K562 (cell line): ENCODE data around the gene SLK. TPM values are rescaled to one million over a fixed set of nuclear protein-coding genes. Genes with fewer than 3 reads are reported as not detected.

Experiments
- ATAC-seq: fragments of 200-7000 bp; cut with Tn5 transposase; 3 replicates; pipeline ENCODE4 v1.9.1; 2020; ENCODE audit warnings: moderate library complexity
- BruUV-seq: library from RNA; stranded (reverse); fragments of 400-500 nt; replicated peaks from 2 replicates; lab custom pipeline; 2021; lab: Mats Ljungman, UMichigan
- CTCF ChIA-PET: fragments of 300-600 bp; formaldehyde crosslinking; extraction: SDS; loops from one replicate; lab custom pipeline; 2021; ENCODE audit warnings: low intra/inter-chr PET ratio; lab: Yijun Ruan, JAX
- POLR2A ChIA-PET: fragments of 300-600, 350-650 bp; sonication (Branson Sonifier 250); formaldehyde crosslinking; extraction: SDS; loops from one replicate; lab custom pipeline; 2021; ENCODE audit warnings: antibody characterized with exemption, inconsistent platforms; lab: Yijun Ruan, JAX
- DNase-seq, 4 experiments: peaks; one replicate each; pipeline versions ENCODE4 v3.0.0 to v3.0.0-alpha.2; 2011 to 2018; ENCODE audit warnings: low spot score in 3 of 4, mixed read lengths in 3 of 4; ENCODE audit errors: extremely low read depth in 1 of 4
- FAIRE-seq: peaks from 2 replicates; lab custom pipeline; 2011; peaks lifted over from hg19 to GRCh38; lab: Jason Lieb, UNC
- H2AFZ ChIP-seq: 2 replicates; pipeline ENCODE4 v1.6.0; 2011; ENCODE audit warnings: low read depth, low read length, control low read depth, inconsistent platforms
- H3K27ac ChIP-seq: fragments of 200-600 bp; 3 replicates; pipeline ENCODE4 v1.8.0; 2011; ENCODE audit warnings: low read depth, mild to moderate bottlenecking, control low read depth, inconsistent platforms, low read length, moderate library complexity, mixed read lengths; ENCODE audit errors: extremely low read depth
- H3K27me3 ChIP-seq, 2 experiments: fragments of 300-600 bp in 1 of 2; 2 replicates in 1 of 2; 3 replicates in 1 of 2; pipeline versions ENCODE4 v1.6.0 to v1.8.0; 2011; ENCODE audit warnings: inconsistent platforms in 2 of 2, low read length in 2 of 2, mild to moderate bottlenecking in 1 of 2, mixed read lengths in 1 of 2, moderate library complexity in 1 of 2; ENCODE audit not compliant: control insufficient read depth in 2 of 2, insufficient read depth in 2 of 2
- H3K36me3 ChIP-seq: fragments of 300-600 bp; 3 replicates; pipeline ENCODE4 v1.8.0; 2011; ENCODE audit warnings: mild to moderate bottlenecking, low read length, inconsistent platforms; ENCODE audit not compliant: control insufficient read depth, insufficient read depth
- H3K4me1 ChIP-seq, 2 experiments: fragments of 200-600 bp in 1 of 2; replicated peaks in 1 of 2; 2 replicates in 1 of 2; 3 replicates in 1 of 2; pipeline versions ENCODE4 v1.5.1 to v1.8.0; 2011; ENCODE audit warnings: inconsistent platforms in 2 of 2, low read length in 2 of 2, mild to moderate bottlenecking in 1 of 2, mixed read lengths in 1 of 2, moderate library complexity in 1 of 2; ENCODE audit not compliant: control insufficient read depth in 2 of 2, insufficient read depth in 2 of 2
- H3K4me2 ChIP-seq: 2 replicates; pipeline ENCODE4 v1.6.1; 2011; ENCODE audit warnings: low read length, control low read depth, inconsistent platforms, mixed read lengths; ENCODE audit not compliant: insufficient read depth
- H3K4me3 ChIP-seq: fragments of 200-600 bp; sonication (generic), shearing (Covaris generic); 2 replicates; pipeline ENCODE4 v1.5.1; 2016; ENCODE audit warnings: control low read depth, inconsistent platforms
- H3K79me2 ChIP-seq: fragments of 200-600 bp; 3 replicates; pipeline ENCODE4 v1.8.0; 2011; ENCODE audit warnings: low read length, inconsistent platforms; ENCODE audit not compliant: control insufficient read depth, insufficient read depth
- H3K9ac ChIP-seq, 2 experiments: 2 replicates each; pipeline versions ENCODE4 v1.6.0 to v1.6.1; 2011; ENCODE audit warnings: low read depth in 2 of 2, low read length in 2 of 2, control low read depth in 1 of 2, inconsistent platforms in 1 of 2, mild to moderate bottlenecking in 1 of 2, mixed read lengths in 1 of 2; ENCODE audit not compliant: insufficient read depth in 1 of 2
- H3K9me1 ChIP-seq: one replicate; pipeline ENCODE4 v1.6.0; 2011; ENCODE audit warnings: inconsistent platforms, mild to moderate bottlenecking, low read length, moderate library complexity; ENCODE audit not compliant: control insufficient read depth, insufficient read depth
- H3K9me3 ChIP-seq: replicated peaks from 2 replicates; pipeline ENCODE4 v1.5.1; 2011; ENCODE audit warnings: low read depth, low read length, inconsistent platforms; ENCODE audit not compliant: control insufficient read depth, insufficient read depth
- H4K20me1 ChIP-seq: replicated peaks from 2 replicates; pipeline ENCODE4 v1.6.1; 2011; ENCODE audit warnings: low read length, inconsistent platforms, mixed read lengths; ENCODE audit not compliant: control insufficient read depth, insufficient read depth
- E4F1 ChIP-seq: fragments of 250-450 bp; sonication (Bioruptor Pico); IDR thresholded peaks from 2 replicates; pipeline ENCODE4 v1.5.0; 2021; ENCODE audit warnings: mild to moderate bottlenecking, borderline replicate concordance
- ESRRB ChIP-seq: fragments of 250-450 bp; sonication (Bioruptor Pico); IDR thresholded peaks from 2 replicates; pipeline ENCODE4 v1.5.0; 2020; ENCODE audit warnings: mild to moderate bottlenecking, moderate library complexity, borderline replicate concordance
- ETS1 ChIP-seq: conservative IDR thresholded peaks from 2 replicates; pipeline ENCODE4 v1.6.1; 2011; ENCODE audit warnings: low read depth, mild to moderate bottlenecking, low read length; ENCODE audit not compliant: control insufficient read depth
- OTX1 ChIP-seq: fragments of 450-650 bp; formaldehyde crosslinking; IDR thresholded peaks from 2 replicates; pipeline ENCODE4 v1.4.0; 2022; ENCODE audit warnings: mild to moderate bottlenecking
- POLR2G ChIP-seq: fragments of 200-400 bp; formaldehyde crosslinking; IDR thresholded peaks from 2 replicates; pipeline ENCODE4 v1.6.1; 2017; ENCODE audit warnings: low read depth, mild to moderate bottlenecking, antibody characterized with exemption, low read length, moderate library complexity
- WGBS: fragments of 100-300 bp; shearing (Covaris generic); methylation state at CpG from one replicate; pipeline ENCODE4 v1.1.6; 2016; ENCODE audit warnings: low coverage, mixed read lengths; ENCODE audit not compliant: insufficient coverage; ENCODE audit errors: missing lambda C conversion rate; 5-methylcytosine and 5-hydroxymethylcytosine counted together
- in situ Hi-C: fragments of 300-500 bp; cut with MboI; formaldehyde crosslinking; loops from 4 replicates; pipeline ENCODE4 v1.15.0; 2018; ENCODE audit warnings: inconsistent platforms, mixed read lengths
- intact Hi-C: fragments of 100-400 bp; cut with micrococcal nuclease; formaldehyde crosslinking; loops from 2 replicates; pipeline ENCODE4 v1.14.2; 2022
- polyA plus RNA-seq, 8 experiments: library from polyadenylated mRNA; depleted of rRNA in 4 of 8; stranded (reverse) in 5 of 8; unstranded in 3 of 8; fragments of >200 nt; fragmentation: Nextera tagmentation in 2 of 8; fragmentation: Illumina TruSeq in 1 of 8; extraction: Ambion mirVana in 2 of 8; extraction: Trizol in 1 of 8; gene quantifications; 2 replicates each; pipeline versions ENCODE4 v1.2.1 to v1.2.3, GENCODE V29; 2011 to 2014; ENCODE audit warnings: inconsistent platforms in 1 of 8, missing spikeins in 1 of 8
- total RNA-seq, 7 experiments: library from RNA; depleted of rRNA in 6 of 7; stranded (reverse); fragments of >200 nt in 6 of 7; fragmentation: Illumina TruSeq in 2 of 7; extraction: Trizol in 2 of 7; gene quantifications; 2 replicates each; pipeline versions ENCODE4 v1.2.1 to v1.2.3, GENCODE V29; 2011 to 2021; ENCODE audit warnings: low replicate concordance in 1 of 7

SLK gene
- total and polyA plus RNA-seq, 9 of the 15 experiments (the other 6 are each of a cell fraction or from before 2014, with no cell fraction given): 8.2 to 40.0 (median 23.4) TPM

- TF ChIP-seq E4F1 (no peak), ESRRB (CRISPR knock-in tag) (no peak), OTX1 (CRISPR knock-in tag) (no peak)
These were observed 66.5 kb downstream of the SLK start (continued) for GRCh38 chr10:104033401-104033930.

GRCh38 chr10:104033966-104034365 is 67.0 kb downstream of the SLK start:
- H3K27me3 ChIP-seq: no peaks in the 10 kb centered on the region
- no peak overlapping the region for H3K9ac ChIP-seq
- BruUV-seq: no TSS peak
- TF ChIP-seq POLR2G: peak; percentile 43; the same call in 1 of the 2 replicates
- TF ChIP-seq ETS1: no peak
- in situ Hi-C loops: no loop called here
- DNase-seq (no peak), ATAC-seq (no peak), FAIRE-seq (no peak)
- WGBS: 69% methylated on average over 7 of the region's 11 CpGs
- peaks cover 11% of the 10 kb centered on the region; the same call in 2 of the 3 replicates for H3K36me3 ChIP-seq
- no peak overlapping the region for H2AFZ ChIP-seq
- H3K4me3 ChIP-seq: no peak overlapping the region
- H3K9me3 ChIP-seq: no peaks in the 10 kb centered on the region
- H4K20me1 ChIP-seq: no peaks in the 10 kb centered on the region
- H3K9me1 ChIP-seq: no peaks in the 10 kb centered on the region
- no peak overlapping the region for H3K27ac ChIP-seq
- CTCF ChIA-PET: no interaction called here
- no peaks in the 10 kb centered on the region for H3K79me2 ChIP-seq
- POLR2A ChIA-PET: interaction anchor here (0.6 to 1.2 kb wide), 2 partner anchors 17 to 313 kb away, joined by 4 read pairs; no protein-coding TSS in a partner anchor
- no peak overlapping the region for H3K4me2 ChIP-seq
- intact Hi-C loops: no loop called here
- H3K4me1 ChIP-seq: peaks cover 0 to 5% of the 10 kb centered on the region in 2 experiments; a peak in 2 of 5 replicates
